OCI-LY1 (cell line): ENCODE measurements around the gene SPATA33.

Experiments used
- H2AFZ ChIP-seq: fragments of 200-600 bp; sonication (generic), shearing (Covaris generic); 2 replicates; pipeline ENCODE4 v1.6.0; 2014; ENCODE audit warnings: antibody characterized with exemption, mild to moderate bottlenecking, low read length
- H3F3A ChIP-seq: fragments of 200-600 bp; sonication (generic), shearing (Covaris generic); 2 replicates; pipeline ENCODE4 v1.6.0; 2014; ENCODE audit warnings: mild to moderate bottlenecking, antibody characterized with exemption, low read length, moderate library complexity; ENCODE audit not compliant: insufficient read depth
- H3K27ac ChIP-seq: fragments of 200-600 bp; sonication (generic); 2 replicates; pipeline ENCODE4 v1.5.1; 2014; ENCODE audit warnings: low read length, mixed run types, mild to moderate bottlenecking, low read depth; ENCODE audit not compliant: poor library complexity, severe bottlenecking
- H3K27me3 ChIP-seq: fragments of 200-600 bp; sonication (generic); 2 replicates; pipeline ENCODE4 v1.6.0; 2014; ENCODE audit warnings: antibody characterized with exemption, mild to moderate bottlenecking, low read length, moderate library complexity; ENCODE audit not compliant: insufficient read depth
- H3K36me3 ChIP-seq: fragments of 200-600 bp; sonication (generic); 2 replicates; pipeline ENCODE4 v1.6.1; 2014; ENCODE audit warnings: mild to moderate bottlenecking, antibody characterized with exemption, low read length, moderate library complexity, mixed read lengths; ENCODE audit not compliant: insufficient read depth
- H3K4me1 ChIP-seq: fragments of 200-600 bp; sonication (generic); 2 replicates; pipeline ENCODE4 v1.5.1; 2014; ENCODE audit warnings: mild to moderate bottlenecking, low read length, moderate library complexity; ENCODE audit not compliant: insufficient read depth, severe bottlenecking
- H3K4me2 ChIP-seq: fragments of 200-600 bp; sonication (generic), shearing (Covaris generic); 2 replicates; pipeline ENCODE4 v1.6.1; 2014; ENCODE audit warnings: low read length
- H3K4me3 ChIP-seq: fragments of 200-600 bp; sonication (generic); 2 replicates; pipeline ENCODE4 v1.5.1; 2014; ENCODE audit warnings: low read length, low read depth, mild to moderate bottlenecking, mixed read lengths; ENCODE audit not compliant: poor library complexity, severe bottlenecking
- H3K79me2 ChIP-seq: fragments of 200-600 bp; shearing (Covaris generic); 2 replicates; pipeline ENCODE4 v1.6.1; 2016; ENCODE audit warnings: mixed run types, low read length, mixed read lengths; ENCODE audit not compliant: insufficient read depth
- H3K9ac ChIP-seq: fragments of 200-600 bp; sonication (generic), shearing (Covaris generic); 2 replicates; pipeline ENCODE4 v1.6.1; 2014; ENCODE audit warnings: mild to moderate bottlenecking, low read length, mixed read lengths
- H3K9me2 ChIP-seq: fragments of 200-600 bp; sonication (generic), shearing (Covaris generic); 2 replicates; pipeline ENCODE4 v1.6.1; 2014; ENCODE audit warnings: low read depth, mild to moderate bottlenecking, low read length, mixed read lengths
- H3K9me3 ChIP-seq: fragments of 200-600 bp; shearing (Covaris generic); 2 replicates; pipeline ENCODE4 v1.6.1; 2014; ENCODE audit warnings: low read length, mixed read lengths
- H4K20me1 ChIP-seq: fragments of 200-600 bp; sonication (generic), shearing (Covaris generic); 2 replicates; pipeline ENCODE4 v1.6.0; 2016; ENCODE audit warnings: mild to moderate bottlenecking, low read length; ENCODE audit not compliant: insufficient read depth
- CTCF ChIP-seq: fragments of 200-600 bp; sonication (generic), shearing (Covaris generic); IDR thresholded peaks from 2 replicates; pipeline ENCODE4 v1.5.1; 2017; ENCODE audit warnings: mild to moderate bottlenecking, antibody characterized with exemption, low read length, moderate library complexity, mixed read lengths
- EZH2 ChIP-seq: fragments of 200-600 bp; sonication (generic), shearing (Covaris generic); IDR thresholded peaks from 2 replicates; pipeline ENCODE4 v1.8.0; 2017; ENCODE audit warnings: borderline replicate concordance, mixed run types, mild to moderate bottlenecking, antibody characterized with exemption, low read length, moderate library complexity, mixed read lengths

Gene SPATA33

GRCh38 chr16:89700100-89700648 lies 42.5 kb downstream of the SPATA33 start:
- H3K9ac ChIP-seq = peak overlapping the region; percentile 70; the same call in 1 of the 2 replicates
- no peaks in the 10 kb centered on the region for H3F3A ChIP-seq
- peaks cover 22% of the 10 kb centered on the region for H3K4me1 ChIP-seq
- H3K4me3 ChIP-seq = peak overlapping the region; percentile 67
- H3K36me3 ChIP-seq = peaks cover 17% of the 10 kb centered on the region
- TF ChIP-seq CTCF = peak; percentile 57
- no peak for TF ChIP-seq EZH2
- no peaks in the 10 kb centered on the region for H3K9me2 ChIP-seq
- H3K27me3 ChIP-seq = no peaks in the 10 kb centered on the region
- peak overlapping the region; percentile 16 for H3K27ac ChIP-seq
- H3K79me2 ChIP-seq = no peaks in the 10 kb centered on the region
- no peaks in the 10 kb centered on the region for H3K9me3 ChIP-seq
- H3K4me2 ChIP-seq = peak overlapping the region; percentile 59
- no peak overlapping the region for H2AFZ ChIP-seq
- H4K20me1 ChIP-seq = no peaks in the 10 kb centered on the region

- Histone ChIP-seq H3K4me3 (peak overlapping the region; percentile 67), H4K20me1 (no peaks in the 10 kb centered on the region), H3K27me3 (no peaks in the 10 kb centered on the region), H3K4me1 (peaks cover 24% of the 10 kb centered on the region), H3K9ac (peak overlapping the region; percentile 70), H3K9me3 (no peaks in the 10 kb centered on the region), H2AFZ (no peak overlapping the region), H3K36me3 (peaks cover 10% of the 10 kb centered on the region; the same call in 1 of the 2 replicates), H3K79me2 (no peaks in the 10 kb centered on the region), H3K27ac (peak overlapping the region; percentile 16), H3K4me2 (peak overlapping the region; percentile 59), H3K9me2 (no peaks in the 10 kb centered on the region), H3F3A (no peaks in the 10 kb centered on the region)
- TF ChIP-seq EZH2 = no peak
- peak; percentile 28; the same call in 1 of the 2 replicates for TF ChIP-seq CTCF
These were observed 43.2 kb downstream of the SPATA33 start for GRCh38 chr16:89700649-89701424.

- Histone ChIP-seq H3K36me3 (peaks cover 6% of the 10 kb centered on the region; the same call in 1 of the 2 replicates), H2AFZ (no peak within 1 kb of the TSS), H3K4me3 (peak within 1 kb of the TSS; percentile 67), H3K4me2 (peak within 1 kb of the TSS; percentile 59), H3K9me2 (no peaks in the 10 kb centered on the region), H3K9ac (peak within 1 kb of the TSS; percentile 70), H3K79me2 (no peaks in the 10 kb centered on the region), H3K9me3 (no peaks in the 10 kb centered on the region), H3K27me3 (no peaks in the 10 kb centered on the region), H3K27ac (peak within 1 kb of the TSS; percentile 16), H4K20me1 (no peaks in the 10 kb centered on the region), H3K4me1 (peaks cover 30% of the 10 kb centered on the region), H3F3A (no peaks in the 10 kb centered on the region)
- no peak for TF ChIP-seq EZH2
- TF ChIP-seq CTCF = no peak
These were observed 44.1 kb downstream of the SPATA33 start, which contains the start of gene SPATA2L for GRCh38 chr16:89701425-89702406. Gene SPATA2L, minus strand, starts transcription at chr16:89701705. Its CDS starts 473 bp downstream, at chr16:89701232.
